Prostate gland (tissue), 2 donors: ENCODE measurements around the gene OPHN1. TPM values are rescaled to one million over a fixed set of nuclear protein-coding genes. Genes with fewer than 3 reads are reported as not detected.

ENCODE experiments used
- DNase-seq: peaks from one replicate; pipeline ENCODE4 v3.0.0-alpha.2; 2019; ENCODE audit warnings: low spot score
- H3K27ac ChIP-seq, 2 donors: fragments of 200-600 bp; sonication (generic); 2 replicates each; pipeline ENCODE4 v1.5.1; 2017 to 2019
- H3K27me3 ChIP-seq: fragments of 200-600 bp; sonication (generic); replicated peaks from 2 replicates; pipeline ENCODE4 v1.5.1; 2019; ENCODE audit not compliant: insufficient read depth
- H3K36me3 ChIP-seq, 2 donors: fragments of 200-600 bp; sonication (generic); 1 replicate in 1 of 2; 2 replicates in 1 of 2; pipeline versions ENCODE4 v1.5.1 to v1.8.1; 2017 to 2019
- H3K4me1 ChIP-seq: fragments of 200-600 bp; sonication (generic); replicated peaks from 2 replicates; pipeline ENCODE4 v1.5.1; 2019
- H3K4me3 ChIP-seq, 2 donors: fragments of 200-600 bp; sonication (generic); 2 replicates each; pipeline ENCODE4 v1.5.1; 2017 to 2019
- H3K9me3 ChIP-seq: fragments of 200-600 bp; sonication (generic); 2 replicates; pipeline ENCODE4 v1.5.1; 2017
- CTCF ChIP-seq, 4 experiments: fragments of 200-600 bp in 2 of 4; fragments of 450-650 bp in 2 of 4; sonication (generic) in 2 of 4; IDR thresholded peaks; 1 replicate in 3 of 4; 2 replicates in 1 of 4; pipeline ENCODE4 v1.5.1; 2016 to 2019; ENCODE audit warnings: antibody characterized with exemption in 4 of 4, mild to moderate bottlenecking in 2 of 4, moderate library complexity in 2 of 4
- POLR2A ChIP-seq: fragments of 450-650 bp; IDR thresholded peaks from one replicate; pipeline ENCODE4 v1.6.1; 2016; ENCODE audit warnings: antibody characterized with exemption, mild to moderate bottlenecking
- POLR2AphosphoS5 ChIP-seq: sonication (generic); formaldehyde crosslinking; IDR thresholded peaks from one replicate; pipeline ENCODE4 v1.6.1; 2017; ENCODE audit warnings: antibody characterized with exemption
- WGBS: methylation state at CpG from one replicate; pipeline ENCODE4 v1.1.5; 2018; 5-methylcytosine and 5-hydroxymethylcytosine counted together
- intact Hi-C: fragments of 100-400 bp; cut with DNase I; formaldehyde crosslinking; loops from one replicate; pipeline ENCODE4 v1.14.2; 2022
- total RNA-seq, 2 donors: library from RNA; depleted of rRNA; stranded (reverse); fragments of >200 nt; gene quantifications; one replicate each; pipeline ENCODE4 v1.1.0, GENCODE V29; 2016

Gene OPHN1
- total RNA-seq, 2 donors from 2014 or later: 18.7 to 26.2 TPM

GRCh38 chrX:68413254-68413653 is 20.0 kb downstream of the OPHN1 start:
- WGBS: 44% methylated on average over 3 of the region's 3 CpGs
- intact Hi-C loops: no loop called here

GRCh38 chrX:68411729-68412128 is 21.6 kb downstream of the OPHN1 start:
- DNase-seq: peak; percentile 10
- Histone ChIP-seq H3K36me3 (no peaks in the 10 kb centered on the region), H3K4me3 (no peak overlapping the region), H3K27ac (no peak overlapping the region), H3K27me3 (no peaks in the 10 kb centered on the region), H3K4me1 (no peaks in the 10 kb centered on the region), H3K9me3 (no peaks in the 10 kb centered on the region)
- TF ChIP-seq POLR2AphosphoS5 (no peak), CTCF (IDR thresholded peaks at IDR 0.05) (no peak), POLR2A (no peak)
- intact Hi-C loops: no loop called here
- 51% methylated on average over 3 of the region's 3 CpGs for WGBS

More at GRCh38 chrX:68413254-68413653, 20.0 kb downstream of the OPHN1 start:
- no peaks in the 10 kb centered on the region for H3K27me3 ChIP-seq
- no peak for DNase-seq
- H3K4me1 ChIP-seq: no peaks in the 10 kb centered on the region
- H3K4me3 ChIP-seq: no peak overlapping the region
- H3K36me3 ChIP-seq: no peaks in the 10 kb centered on the region
- no peak overlapping the region for H3K27ac ChIP-seq
- no peaks in the 10 kb centered on the region for H3K9me3 ChIP-seq
- TF ChIP-seq CTCF (IDR thresholded peaks at IDR 0.05): no peak

DNA sequence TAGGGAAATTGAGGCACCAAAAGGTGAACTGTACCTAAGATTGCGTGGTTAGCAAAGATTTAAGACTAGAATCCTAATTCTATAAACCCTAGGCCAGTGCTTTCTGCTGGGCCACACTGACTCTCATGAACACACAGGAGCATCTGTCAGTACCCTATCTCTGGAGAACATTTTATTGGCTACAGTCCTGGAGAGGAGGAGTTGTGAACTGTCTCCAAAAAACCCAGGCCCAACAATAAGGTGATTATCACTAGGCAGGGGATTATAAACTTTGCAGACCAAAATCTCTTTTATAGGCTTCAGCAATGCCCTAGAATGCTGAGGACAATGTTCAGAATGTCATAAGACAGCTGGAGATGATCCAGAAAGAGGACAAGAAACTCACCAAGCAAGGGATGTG is 24.1 kb downstream of the OPHN1 start:
- Histone ChIP-seq H3K27me3 (no peaks in the 10 kb centered on the region), H3K36me3 (no peaks in the 10 kb centered on the region), H3K4me1 (no peaks in the 10 kb centered on the region), H3K4me3 (no peak overlapping the region), H3K27ac (no peak overlapping the region), H3K9me3 (no peaks in the 10 kb centered on the region)
- TF ChIP-seq POLR2A (no peak), CTCF (IDR thresholded peaks at IDR 0.05) (no peak), POLR2AphosphoS5 (no peak)
- 88% methylated on average over 1 of the region's 1 CpG for WGBS
- no peak for DNase-seq
- intact Hi-C loops: no loop called here

GRCh38 chrX:68403522-68403921 is 29.8 kb downstream of the OPHN1 start:
- no peak for DNase-seq
- no peak for TF ChIP-seq POLR2AphosphoS5
- no peak for TF ChIP-seq POLR2A
- TF ChIP-seq CTCF (IDR thresholded peaks at IDR 0.05): no peak
- H3K4me3 ChIP-seq: no peak overlapping the region
- H3K9me3 ChIP-seq: no peaks in the 10 kb centered on the region
- H3K36me3 ChIP-seq: no peaks in the 10 kb centered on the region
- no peak overlapping the region for H3K27ac ChIP-seq
- no peaks in the 10 kb centered on the region for H3K27me3 ChIP-seq
- WGBS: 42% methylated on average over 6 of the region's 6 CpGs
- intact Hi-C loops: no loop called here
- H3K4me1 ChIP-seq: no peaks in the 10 kb centered on the region

DNA sequence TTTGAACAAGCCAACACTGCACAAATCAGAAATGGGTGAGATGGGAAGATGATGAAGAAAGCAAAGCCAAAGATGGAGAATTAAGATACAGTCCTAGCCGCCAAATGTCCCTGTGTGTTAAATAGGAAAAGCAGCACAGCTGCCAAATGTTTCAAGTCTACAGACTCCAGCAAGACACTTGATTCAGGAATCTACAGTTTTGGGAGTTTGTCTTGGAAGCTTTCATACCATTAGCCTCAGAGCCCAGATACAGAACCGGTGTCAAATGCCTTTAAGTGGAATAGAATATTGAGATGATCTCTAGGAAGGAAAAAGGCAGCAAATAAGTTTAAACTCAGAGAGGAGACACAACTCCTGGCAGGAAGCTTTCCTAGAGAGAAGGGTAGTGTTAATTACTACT is 30.3 kb downstream of the OPHN1 start:
- no peak for DNase-seq
- Histone ChIP-seq H3K36me3 (no peaks in the 10 kb centered on the region), H3K4me1 (no peaks in the 10 kb centered on the region), H3K4me3 (no peak overlapping the region), H3K27me3 (no peaks in the 10 kb centered on the region), H3K27ac (no peak overlapping the region), H3K9me3 (no peaks in the 10 kb centered on the region)
- no peak for TF ChIP-seq POLR2A
- no peak for TF ChIP-seq CTCF (IDR thresholded peaks at IDR 0.05)
- no peak for TF ChIP-seq POLR2AphosphoS5
- intact Hi-C loops: no loop called here
- WGBS: 22% methylated on average over 2 of the region's 2 CpGs
